GF-D8 (cell line): Measurements from ENCODE around the gene PAK5.

Source experiments
- DNase-seq: peaks from one replicate; lab custom pipeline; 2025; lab: John Stamatoyannopoulos, UW

The PAK5 gene

DNA sequence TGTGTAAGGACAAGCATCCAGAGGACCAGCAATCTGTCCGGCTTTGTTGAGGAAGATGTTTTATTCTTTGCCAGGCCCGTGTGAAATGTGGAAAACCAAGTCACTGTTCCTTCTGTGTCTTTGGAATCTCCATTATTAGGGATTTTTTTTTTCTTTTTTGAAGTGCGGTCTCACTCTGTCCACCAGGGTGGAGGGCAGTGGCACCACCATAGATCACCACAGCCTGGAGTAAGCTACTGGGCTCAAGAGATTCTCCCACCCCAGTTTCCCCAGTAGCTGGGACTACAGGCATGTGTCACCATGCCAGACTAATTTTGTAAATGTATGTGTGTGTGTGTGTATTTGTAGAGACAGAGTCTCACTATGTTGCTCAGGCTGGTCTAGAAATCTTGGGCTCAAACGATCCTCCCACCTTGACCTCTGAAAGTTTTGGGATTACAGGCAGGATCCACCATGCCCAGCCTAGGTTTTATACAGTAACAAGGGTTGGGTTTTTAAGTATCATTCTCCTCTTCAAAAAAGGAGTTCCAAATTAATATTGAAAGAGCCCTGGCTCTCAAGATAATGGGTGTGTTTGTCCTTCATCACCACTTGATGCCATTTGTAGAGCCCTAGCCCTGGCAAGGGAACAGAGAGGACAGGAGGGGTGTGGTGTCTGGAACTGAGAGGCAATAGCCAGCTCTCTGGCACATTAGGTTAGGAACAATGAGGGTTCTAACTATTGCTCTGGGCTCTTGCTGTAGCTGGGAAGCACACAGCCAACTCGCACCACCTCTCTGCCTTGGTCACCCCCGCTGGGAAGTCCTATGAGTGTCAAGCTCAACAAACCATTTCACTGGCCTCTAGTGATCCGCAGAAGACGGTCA is 321.3 kb downstream of the PAK5 start:
- no peak for DNase-seq

DNA sequence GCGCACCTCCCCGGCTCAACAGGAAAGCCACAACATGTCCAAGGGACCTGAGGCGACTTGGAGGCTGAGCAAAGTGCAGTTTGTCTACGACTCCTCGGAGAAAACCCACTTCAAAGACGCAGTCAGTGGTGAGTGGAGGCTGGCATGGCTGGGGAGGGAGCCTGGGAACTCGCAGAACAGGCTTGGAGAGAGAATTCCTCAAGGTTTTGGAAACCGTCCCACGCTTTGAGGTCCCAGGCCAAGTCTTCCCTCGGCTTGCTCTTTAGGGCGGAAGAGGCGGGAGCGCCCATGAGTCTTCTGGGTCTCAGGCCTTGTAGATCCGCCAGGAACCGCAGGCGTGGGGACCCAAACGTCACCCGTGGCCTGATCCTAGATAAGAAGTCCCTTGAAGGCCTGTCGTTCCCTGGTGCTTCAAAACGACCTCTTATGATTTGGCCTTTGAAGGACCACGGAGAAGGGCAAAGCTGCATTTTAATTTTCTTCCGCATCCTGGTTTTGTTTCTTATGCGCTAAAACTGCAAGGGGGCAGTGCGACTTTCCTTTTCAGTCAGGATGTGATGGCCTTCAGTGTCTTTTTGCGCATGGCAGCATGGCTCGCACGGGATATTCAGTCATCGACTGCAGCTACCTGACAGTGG is 322.5 kb downstream of the PAK5 start:
- no peak for DNase-seq

DNA sequence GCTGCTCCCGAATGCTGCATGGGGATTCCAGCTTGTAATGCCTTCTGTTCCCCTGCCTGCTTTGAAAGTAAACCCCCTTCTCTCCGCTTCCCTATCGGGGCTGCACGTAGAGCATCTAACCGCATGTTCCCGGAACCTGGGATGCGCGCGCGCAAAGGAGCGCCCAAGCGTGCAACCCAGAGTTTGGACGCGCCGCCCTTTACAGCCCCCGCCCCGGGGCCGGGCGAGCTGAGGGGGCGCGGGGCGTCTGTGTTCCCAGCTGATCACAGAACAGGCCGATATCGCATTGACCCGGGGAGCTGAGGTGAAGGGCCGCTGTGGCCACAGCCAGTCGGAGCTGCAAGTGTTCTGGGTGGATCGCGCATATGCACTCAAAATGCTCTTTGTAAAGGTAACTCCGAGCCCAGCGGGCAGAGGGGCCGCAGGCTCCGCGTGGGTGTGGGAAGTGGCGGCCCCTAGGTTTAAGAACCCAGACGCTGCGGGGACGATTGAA is 323.1 kb downstream of the PAK5 start:
- DNase-seq, result no peak

DNA sequence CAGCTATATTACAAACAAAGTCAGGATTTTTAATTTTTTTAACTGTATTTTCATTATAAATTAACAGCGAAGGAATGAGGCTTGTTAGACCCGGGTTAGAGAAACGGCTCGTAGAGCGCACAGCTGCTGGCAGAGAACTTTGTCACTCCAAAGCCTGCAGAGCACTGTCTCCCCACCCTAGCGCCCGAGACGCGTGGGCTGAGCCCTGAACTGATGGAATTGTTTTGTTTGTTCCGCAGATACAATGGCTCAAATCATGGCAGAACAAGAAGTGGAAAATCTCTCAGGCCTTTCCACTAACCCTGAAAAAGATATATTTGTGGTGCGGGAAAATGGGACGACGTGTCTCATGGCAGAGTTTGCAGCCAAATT is 323.7 kb downstream of the PAK5 start:
- no peak for DNase-seq

DNA sequence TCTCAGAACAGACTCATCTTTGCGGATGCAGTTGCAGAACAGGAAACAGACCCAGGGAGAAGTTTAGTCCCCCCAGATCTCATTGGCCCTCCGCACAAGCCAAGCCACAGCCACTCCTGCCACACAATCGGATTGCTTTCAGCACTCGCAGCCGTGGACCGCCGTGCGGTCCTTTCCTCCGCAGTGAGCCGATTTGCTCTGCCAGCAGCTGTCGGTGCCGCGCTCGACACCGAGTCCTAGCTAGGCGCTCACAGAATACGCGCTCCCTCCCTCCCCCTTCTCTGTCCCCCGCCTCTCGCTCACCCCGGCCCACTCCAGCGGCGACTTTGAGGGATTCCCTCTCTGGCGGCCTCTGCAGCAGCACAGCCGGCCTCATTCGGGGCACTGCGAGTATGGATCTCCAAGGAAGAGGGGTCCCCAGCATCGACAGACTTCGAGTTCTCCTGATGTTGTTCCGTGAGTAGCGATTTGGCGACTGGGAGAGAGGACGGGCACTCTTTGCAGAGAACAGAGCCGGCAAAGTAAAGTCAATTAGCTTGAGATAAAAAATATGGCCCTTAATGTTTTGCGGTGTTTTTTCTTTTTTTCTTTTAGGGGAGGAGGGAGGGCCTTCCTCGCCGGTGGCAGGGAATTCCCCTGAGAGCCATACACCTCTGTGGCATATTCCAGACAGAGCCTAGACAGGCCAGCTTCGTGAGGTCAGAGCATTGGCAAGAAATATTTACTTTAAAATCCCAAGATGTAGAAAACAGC is 324.2 kb downstream of the PAK5 start, which contains the start of gene LAMP5:
Gene LAMP5 (plus strand): TSS at position 130 of the 753 bp plus-strand sequence. CDS start 263 bp downstream, at position 393.
- DNase-seq, result no peak

DNA sequence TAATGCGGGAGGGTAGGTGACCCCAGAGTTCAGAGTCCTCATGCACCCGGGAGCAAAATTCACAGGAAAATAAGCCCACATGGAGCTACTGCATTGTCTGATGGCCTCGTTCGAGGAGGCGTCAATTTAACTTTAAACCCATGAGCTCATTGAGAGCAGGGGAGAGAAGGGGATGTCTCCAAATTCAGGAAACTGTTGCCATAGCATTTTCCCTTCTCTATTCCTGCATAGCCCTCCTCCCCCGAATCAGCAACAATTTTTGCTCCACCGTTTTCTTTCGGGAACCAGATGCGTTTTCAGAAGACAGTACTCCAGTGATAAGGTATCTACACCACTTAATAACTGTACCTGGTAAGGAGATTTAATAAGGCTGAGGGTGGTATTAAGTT is 324.8 kb downstream of the PAK5 start:
- no peak for DNase-seq

DNA sequence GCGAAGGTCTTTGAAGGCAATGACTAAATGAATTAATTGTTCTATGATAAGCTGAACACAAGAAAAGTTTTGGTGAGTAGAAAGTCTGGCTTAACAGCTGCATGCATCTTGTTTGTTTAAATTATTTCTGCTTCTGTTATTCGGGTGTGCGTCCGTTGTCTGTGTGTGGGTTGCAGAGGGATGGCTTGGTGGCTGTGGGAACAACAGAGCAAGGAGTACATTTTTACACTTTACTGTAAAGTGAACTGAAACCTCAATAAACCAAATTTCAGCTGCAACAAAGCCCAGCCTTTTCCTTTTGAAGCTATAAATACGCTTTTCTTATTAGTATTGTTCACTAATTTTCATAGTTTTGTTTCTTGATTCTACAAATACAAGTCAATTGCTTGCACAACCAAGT is 328.0 kb downstream of the PAK5 start:
- no peak for DNase-seq

DNA sequence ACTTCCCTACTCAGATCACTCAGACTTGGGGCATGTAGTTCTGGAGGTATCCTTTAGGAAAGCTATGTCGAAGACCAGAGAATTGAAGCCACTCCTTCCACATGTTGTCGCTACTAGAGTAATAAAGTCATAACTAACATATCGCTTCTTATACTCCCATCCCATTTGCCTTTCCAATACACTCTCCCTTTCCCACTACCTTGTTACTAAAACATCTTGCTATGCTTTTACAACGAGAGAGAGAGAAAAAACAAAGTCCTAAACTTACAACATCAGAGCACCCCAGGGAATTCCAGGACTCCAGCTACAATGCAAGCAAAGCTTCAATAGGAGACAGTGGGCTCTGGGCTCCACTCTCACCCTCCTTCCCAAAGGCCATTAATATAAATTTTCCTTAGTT is 329.6 kb downstream of the PAK5 start:
- DNase-seq, result no peak

DNA sequence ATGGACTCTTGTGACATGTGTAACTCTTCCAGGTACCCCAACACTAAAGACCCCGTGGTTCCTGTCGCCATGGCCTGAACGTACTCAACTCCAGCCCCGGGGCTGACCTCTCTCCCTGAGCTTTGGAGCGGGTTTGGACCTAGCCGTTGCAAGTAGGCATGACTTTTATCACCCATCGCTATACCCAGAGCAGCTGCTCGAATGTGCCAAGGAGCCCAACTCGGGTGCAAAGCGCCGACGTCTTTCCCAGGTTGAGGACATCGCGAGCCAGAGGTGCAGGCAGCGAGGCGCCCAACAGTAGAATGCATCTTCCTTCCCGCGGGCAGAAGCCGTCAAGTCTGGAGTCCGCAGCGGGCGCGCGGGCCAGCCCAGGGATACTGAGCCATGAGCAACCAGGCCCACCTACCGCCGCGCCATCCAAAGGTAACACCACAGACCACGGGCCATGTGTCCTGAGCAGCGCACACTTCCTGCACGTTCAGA is 330.1 kb downstream of the PAK5 start:
- no peak for DNase-seq

DNA sequence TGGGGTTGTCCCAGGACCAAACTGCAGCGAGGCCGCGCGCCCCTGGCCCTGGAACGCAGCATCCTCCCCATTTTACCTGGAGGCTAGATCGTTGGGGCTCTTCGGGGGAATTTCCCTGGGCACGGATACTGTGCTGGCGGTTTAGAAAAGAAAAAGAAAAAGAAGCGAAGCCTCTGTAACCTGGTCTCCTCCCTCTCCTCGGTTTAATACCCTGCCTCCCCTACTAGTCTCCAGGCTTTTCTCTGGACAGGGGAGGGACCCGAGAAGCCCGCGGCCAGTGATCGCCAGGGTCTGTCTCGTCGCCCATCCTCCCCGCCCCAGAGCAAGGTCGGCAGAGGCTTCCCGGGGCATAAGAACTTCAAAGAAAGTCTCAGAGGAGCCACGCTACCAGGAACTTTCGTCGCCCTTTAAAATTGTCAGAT is 330.6 kb downstream of the PAK5 start:
- no peak for DNase-seq

DNA sequence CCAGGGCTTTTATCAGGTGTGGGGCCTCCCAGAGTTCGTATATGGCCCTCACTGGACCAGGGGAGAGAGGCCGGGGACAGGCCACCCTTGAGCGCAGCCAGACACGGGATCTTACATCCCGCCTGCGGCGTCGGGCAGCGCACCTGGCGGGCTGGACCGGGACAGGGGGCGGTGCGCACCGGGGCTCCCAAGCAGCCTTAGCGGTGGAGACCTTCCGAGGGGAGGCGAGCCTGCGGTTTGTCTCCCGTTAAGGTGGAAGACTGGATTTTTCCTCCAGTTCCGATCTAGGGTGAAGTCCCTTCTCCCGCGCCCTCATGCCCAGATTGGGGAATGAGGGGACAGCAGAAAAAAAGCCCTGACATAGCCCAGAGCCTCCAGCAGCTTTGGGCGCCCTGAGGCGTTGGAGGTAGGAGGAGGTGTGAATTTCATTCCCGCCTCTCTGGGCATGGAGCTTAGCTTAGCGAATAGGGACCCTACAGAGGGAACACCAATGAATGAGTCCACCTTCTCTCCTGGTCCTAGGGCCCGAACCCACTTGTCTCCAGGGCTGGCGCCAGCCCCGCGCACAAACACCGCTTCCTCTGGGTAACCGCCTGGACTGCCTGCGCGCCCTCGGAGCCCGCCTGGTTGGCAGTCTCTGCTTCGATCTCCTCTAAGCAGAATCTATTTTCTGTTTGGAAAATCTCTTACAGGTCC is 331.2 kb downstream of the PAK5 start:
- no peak for DNase-seq

DNA sequence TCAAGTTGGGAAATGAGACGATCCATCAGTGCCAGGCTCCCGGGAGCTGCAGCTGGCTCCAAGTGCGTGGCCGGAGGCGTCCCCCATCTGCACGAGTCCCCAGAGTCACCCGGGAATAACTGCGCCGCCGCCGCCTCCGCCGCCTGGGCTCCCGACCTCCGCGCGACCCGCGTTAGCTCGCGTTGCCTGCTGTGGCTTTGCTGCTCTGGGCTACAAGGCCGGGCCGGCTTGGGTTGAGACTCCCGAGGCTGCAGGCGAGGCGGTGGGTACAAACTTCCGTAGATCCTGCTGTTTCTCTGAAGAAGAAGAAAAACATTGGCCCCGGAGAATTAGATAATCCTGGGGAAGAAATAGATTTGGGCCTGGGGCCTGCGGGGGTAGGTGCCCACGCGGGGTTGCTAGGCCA is 331.9 kb downstream of the PAK5 start:
- DNase-seq, result no peak

DNA sequence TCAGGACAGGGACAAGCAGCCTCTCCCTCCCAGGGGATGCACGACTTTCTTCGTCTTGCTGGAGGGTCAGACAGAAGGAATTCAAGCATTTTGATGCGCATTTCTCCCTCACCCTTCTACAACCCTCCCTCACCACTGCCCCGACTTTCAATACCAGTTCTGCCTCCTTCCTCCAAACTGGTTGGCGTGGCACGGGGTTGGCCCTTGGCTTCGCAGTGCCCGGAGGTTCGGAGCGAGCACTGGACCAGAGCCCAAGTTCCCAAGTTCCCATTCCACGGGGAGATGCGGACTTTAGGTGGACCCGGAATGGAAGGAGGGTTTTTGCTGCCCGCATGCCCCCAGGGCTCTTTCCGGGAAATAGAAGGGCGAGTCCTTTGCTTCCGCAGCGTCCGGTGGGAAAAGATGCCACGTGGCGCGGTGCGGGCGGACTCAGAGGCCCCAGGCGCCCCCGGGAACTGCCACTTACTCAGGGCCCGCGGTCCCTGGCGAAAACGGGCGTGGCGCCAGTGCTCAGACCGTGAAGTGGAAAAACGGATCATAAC is 332.5 kb downstream of the PAK5 start:
- DNase-seq, result no peak

DNA sequence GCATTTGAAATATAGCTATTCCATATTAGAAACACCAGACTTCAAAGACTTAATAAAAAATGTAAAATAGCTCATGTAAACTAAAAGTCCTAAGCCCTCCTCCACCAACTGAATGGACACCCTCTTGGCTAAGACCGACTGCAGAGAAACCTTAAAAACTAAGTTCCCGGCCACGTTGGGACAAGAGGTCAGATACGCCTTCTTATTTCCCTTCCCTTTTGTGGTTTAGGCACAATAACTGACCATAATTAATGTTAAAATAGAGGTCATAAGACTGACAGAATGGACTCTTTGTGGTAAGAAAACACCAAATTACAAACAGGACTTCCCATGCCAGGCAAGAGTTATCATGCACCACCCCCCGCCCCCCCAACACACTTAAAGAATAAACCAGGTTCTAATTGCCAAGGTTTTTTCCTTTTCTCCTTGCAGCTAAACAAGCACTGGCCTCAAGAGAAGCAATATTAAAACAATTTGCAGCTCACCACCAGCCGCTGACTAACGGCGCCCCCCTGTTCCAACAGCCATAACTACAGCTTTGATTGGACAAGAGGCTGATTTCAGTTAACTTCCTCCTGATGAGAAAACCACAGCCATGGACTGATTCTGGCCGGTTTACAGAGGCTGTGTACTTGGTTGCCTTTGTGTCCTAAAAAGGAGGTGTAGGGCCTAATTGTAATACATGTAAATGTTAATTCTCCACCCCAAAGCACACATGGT is 335.2 kb downstream of the PAK5 start:
- DNase-seq, result no peak

DNA sequence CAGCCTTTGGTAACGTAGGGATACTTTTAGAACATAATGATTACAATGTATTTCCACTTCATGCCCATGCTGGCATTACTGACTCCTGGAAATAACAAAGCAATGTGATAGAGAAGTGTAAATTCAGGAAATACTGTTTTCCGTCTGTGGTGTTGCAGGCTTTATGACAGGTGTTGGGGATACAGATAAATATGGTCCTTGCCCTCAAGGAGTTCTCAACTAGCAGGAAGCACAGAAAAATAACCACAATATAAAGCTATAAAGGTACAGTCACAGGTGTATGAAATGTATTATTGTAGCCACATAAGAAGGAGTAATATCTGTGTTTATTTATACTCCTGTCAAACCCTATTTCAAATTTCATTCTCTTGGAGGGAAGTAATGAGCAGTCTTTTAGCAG is 337.4 kb downstream of the PAK5 start:
- no peak for DNase-seq

DNA sequence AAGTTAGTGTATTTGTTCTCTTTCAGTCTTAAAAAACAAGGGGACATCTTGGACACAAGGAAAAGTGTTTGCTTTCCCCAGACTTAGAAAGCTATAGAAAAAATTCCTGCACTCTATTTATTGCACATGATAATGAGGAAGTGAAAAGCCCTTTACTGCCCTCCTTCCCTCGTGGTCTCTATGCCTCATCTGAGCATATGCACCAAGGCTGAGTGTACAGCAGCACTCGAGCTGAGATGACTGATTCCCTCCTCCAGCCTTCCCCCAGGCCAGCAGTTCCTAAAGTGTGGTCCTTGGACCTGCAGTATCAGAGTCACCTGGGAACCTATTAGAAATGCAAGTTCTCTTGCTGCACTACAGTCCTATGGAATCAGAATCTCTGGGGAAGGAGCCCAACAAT is 338.8 kb downstream of the PAK5 start:
- DNase-seq, result no peak

DNA sequence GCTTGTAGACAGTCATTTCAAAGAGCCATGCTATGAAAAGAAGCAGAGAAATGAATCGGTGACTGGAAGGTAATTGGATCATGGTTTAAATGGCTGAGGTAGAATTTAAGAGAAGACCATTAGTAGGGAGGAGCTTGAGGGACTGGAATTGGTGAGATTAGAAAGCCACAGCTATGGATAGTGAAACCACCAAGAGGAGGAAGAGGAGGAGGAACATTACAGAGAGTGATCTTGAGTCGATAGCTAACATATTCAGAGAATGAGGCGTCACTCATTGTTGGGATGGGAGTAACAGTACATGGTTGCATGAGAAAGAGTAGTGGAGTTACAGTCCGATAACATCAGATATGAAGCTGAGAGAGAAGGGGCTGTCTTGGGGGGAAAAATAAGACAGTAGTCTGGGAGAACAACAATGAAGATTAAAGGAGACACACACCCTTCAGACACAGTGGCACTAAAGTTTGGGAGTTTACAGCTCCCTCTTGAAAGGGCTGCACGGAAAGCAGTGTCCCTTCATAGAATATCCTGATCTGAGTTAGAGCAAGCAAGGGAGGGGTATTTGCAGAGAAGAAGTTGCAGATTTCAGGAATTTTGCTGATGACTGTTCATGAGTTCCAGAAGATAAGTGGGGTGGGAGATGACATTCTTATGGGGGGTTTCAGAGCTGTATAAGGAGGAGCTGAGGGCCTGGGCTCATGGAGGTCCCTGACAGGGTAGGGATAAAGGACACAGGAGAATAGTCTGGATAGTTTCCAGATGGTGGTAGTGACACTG is 339.6 kb downstream of the PAK5 start:
- no peak for DNase-seq

DNA sequence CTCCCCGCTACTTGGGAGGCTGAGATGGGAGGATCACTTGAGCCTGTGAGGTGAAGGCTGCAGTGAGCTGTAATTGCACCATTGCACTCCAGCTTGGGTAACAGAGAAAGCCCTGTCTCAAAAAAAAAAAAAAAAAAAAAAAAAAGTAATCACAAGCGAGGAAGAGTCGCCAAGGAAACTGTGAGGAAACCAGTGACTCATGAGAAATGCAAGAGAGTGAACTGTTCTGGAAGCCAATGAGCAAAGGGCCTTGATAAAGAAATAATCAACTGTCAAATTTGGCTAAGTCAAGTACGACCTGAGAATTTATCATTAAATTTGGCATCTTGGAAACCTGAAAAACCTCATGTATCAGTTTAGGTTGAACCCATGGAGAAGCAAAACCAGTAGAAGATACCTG is 340.6 kb downstream of the PAK5 start:
- DNase-seq, result no peak

DNA sequence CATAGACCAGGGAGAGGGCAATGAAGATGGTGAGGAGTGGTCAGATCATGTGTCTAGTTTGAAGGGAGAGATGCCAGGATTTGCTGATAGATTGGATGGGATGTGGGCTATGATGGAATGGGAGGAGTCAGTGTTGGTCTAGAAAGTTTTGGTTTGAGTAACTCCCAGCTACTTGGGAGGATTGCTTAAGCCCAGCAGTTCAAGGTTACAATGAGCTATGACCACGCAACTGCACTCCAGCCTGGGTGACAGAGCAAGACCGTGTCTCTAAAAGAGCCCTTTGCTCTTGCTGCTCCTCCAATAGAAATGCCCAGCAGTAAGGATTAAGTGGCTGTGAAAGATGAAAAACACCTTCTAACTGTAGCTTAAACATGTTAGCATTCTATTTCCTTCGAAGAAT is 342.7 kb downstream of the PAK5 start:
- no peak for DNase-seq

DNA sequence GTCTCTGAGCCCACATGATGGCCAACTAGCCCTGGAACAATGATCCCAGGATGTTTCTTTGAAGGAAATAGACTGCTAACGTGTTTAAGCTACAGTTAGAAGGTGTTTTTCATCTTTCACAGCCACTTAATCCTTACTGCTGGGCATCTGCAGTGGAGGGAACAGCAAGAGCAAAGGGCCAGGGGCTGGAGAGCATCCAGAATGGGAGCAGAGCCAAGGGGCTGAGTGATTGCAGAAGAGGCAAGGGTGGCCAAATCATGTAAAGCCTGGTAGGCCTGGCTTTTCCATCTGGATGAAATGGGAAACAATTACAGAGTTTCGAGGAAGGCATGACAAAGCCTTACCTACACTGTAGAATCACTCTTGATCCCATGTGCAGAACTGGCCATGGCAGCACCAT is 343.2 kb downstream of the PAK5 start:
- DNase-seq, result no peak
